HG03575 (cell line): ENCODE data around the gene S100A13.
"Not testable (repeated sequence)": the region's sequence is repeated elsewhere in the genome, so short reads cannot be mapped to it uniquely, and the experiment has no call there.

Experiments
- ATAC-seq: cut with Tn5 transposase; IDR thresholded peaks from one replicate; pipeline ENCODE4 v1.9.1; 2021; ENCODE audit not compliant: unreplicated experiment, insufficient number of reproducible peaks, low FRiP score; ENCODE audit errors: extremely low read depth

Gene S100A13

DNA sequence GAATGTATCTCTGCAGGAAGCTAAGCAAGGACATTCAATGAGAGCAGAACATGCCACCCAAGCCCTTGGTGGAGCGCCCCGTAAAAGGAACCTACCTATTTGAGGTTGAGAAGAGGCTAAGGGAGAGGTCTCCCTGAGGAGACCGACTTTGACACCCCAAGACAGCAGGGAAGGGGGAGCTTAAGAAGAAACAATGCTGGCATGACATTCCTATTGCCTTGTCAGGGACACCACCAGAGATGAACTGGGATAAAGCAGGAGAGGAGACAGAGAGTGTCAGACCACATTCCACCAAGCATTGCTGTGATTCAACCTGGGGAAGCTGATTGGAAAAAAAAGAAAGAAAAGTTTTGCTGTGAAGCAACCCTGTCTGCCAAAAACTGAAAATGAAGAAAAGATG lies 48.4 kb downstream of the S100A13 start:
- ATAC-seq = no peak

DNA sequence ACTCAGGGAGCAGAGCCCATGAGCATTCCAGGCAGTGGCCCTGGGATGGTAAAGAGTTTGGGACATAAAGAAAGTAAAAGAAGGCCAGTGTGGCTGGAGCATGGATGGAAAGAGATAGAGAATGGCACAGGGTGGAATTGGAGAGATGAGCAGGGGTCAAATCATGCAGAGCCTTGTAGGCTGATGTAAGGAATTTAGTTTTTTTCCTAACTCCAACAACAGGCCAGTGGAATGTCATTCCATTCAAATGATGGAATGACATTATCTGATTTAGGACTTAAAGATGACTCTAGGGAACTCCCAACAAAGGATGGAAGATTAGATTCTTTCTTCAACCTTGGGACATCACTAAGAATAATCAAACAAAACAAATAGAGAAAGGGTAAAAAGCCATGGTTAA lies 48.8 kb downstream of the S100A13 start:
- no peak for ATAC-seq

- no peak for ATAC-seq
Observed at GRCh38 chr1:153577624-153578051, 49.7 kb downstream of the S100A13 start.

DNA sequence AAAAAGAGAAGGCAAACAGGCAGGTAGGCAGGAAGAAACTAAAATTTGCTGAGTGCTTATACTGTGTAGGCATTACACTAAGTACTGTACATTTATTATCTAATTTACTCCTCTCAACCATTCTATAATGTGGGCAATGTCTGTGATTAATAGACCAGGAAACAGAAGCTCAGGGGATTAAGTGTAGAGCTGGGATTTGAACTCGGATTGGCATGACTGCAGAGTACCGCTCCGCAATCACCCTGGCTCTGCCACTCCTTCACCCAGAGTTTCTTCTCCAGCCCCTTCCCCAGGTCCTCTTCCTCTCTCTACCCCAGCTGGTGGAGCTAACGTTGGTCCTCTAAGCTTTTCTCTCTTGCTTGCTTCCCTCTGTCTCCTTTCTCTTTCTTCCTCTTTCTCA lies 50.2 kb downstream of the S100A13 start:
- ATAC-seq = no peak

GRCh38 chr1:153575497-153575896 lies 51.8 kb downstream of the S100A13 start:
- ATAC-seq = not testable (repeated sequence)

- ATAC-seq = not testable (repeated sequence)
Observed at GRCh38 chr1:153575081-153575491, 52.2 kb downstream of the S100A13 start.

DNA sequence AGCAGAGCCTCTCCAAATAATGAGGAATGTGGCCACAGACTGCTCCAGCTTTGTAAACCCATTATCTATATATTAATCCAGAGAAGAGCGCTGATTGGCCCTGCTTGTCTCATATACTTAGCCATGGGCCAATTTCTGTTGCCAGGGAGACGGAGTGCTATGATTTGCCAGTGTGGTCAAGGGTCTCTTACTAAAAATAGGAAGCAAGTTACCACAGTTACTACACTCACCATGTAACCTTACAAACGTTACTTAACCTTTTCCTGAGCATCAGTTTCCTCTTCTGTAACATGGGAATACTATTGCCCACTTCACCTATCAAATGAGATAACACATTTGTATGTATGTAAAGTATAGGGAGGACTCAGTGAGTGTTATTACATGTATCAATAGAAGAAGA lies 54.0 kb downstream of the S100A13 start:
- ATAC-seq = no peak

DNA sequence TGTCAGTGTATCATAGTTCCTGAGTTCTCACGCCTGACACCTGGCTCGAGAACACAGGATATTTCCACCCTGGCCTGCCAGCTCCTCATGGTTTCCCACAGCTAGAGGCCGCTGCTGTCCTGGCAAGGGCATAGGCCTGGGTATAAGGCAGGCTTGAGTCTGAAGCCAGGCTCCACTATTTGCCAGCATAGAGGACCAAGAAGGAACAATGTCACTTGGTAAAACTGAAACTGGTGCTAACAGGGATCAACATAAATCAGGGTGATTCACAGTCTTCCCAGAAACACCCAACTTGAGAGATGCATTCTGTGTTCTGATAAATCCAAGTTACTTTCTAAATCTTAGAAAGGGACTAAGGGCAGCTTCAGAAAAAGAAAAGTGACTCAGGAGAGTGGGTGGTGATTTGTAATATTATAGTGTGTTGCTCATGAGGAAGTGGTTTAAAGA lies 54.7 kb downstream of the S100A13 start:
- ATAC-seq = no peak

- no peak for ATAC-seq
Observed at GRCh38 chr1:153571706-153572105, 55.6 kb downstream of the S100A13 start.

DNA sequence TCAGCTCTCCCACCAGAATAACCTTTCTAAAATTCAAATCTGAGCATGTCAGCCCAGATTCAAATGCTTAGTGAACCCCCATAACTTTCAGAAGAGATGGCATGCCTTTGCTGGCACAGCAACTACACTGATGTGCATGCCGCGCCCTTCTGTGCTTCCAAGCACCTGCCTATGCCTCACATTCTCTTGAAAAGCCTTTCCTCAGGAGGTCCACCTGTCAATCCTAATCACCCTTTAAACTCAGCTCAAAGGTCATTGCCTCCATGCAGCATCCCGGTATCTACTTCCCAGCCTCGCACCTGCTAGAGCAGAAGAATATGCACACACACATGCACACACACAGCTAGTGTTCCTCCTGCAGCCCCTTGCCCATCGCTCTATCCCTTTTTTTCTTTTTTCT lies 56.4 kb downstream of the S100A13 start:
- ATAC-seq = no peak

DNA sequence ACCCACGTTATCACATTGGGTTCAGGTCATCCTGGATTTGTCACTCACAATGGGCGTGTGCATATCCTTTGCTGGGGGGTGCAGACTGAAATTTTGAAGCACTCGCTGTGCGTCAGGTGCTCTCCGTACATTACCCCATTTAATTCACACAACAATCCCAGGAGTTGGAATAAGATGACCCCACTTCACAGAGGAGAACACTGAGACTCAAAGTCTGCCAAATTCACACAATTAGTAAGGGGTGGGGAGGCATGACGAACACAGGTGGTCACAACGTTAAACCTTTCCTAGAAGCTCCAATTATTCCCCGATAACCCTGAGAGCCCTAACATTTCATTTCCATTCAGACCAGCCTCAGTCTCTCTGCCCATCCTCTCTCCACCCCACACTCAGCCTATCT lies 57.8 kb downstream of the S100A13 start:
- no peak for ATAC-seq
